HL-60 (cell line): ENCODE measurements around the gene ACAA1.
A peak's percentile ranks its signal among the peaks of the same experiment; 100 is the strongest.

ENCODE experiments used
- DNase-seq, 2 experiments: peaks; one replicate each; pipeline ENCODE4 v3.0.0-alpha.2; 2010 to 2020; ENCODE audit warnings: low read depth in 1 of 2, low spot score in 1 of 2
- H3K27ac ChIP-seq: fragments of 250-450 bp; sonication (Bioruptor Pico); replicated peaks from 2 replicates; pipeline ENCODE4 v1.5.1; 2020; ENCODE audit warnings: mild to moderate bottlenecking, moderate library complexity
- H3K27me3 ChIP-seq: fragments of 250-450 bp; sonication (Bioruptor Pico); 2 replicates; pipeline ENCODE4 v1.5.1; 2021; ENCODE audit warnings: mild to moderate bottlenecking, moderate library complexity; ENCODE audit not compliant: insufficient read depth, poor library complexity, severe bottlenecking
- H3K4me3 ChIP-seq: replicated peaks from 2 replicates; pipeline ENCODE4 v1.5.1; 2011; ENCODE audit warnings: mild to moderate bottlenecking, control low read depth, low read length; ENCODE audit not compliant: insufficient read depth
- CTCF ChIP-seq: IDR thresholded peaks from one replicate; pipeline ENCODE4 v1.5.1; 2011; ENCODE audit warnings: low read length, control low read depth, inconsistent platforms; ENCODE audit not compliant: insufficient read depth
- GABPA ChIP-seq: IDR thresholded peaks from 2 replicates; pipeline ENCODE4 v1.6.1; 2012; ENCODE audit warnings: low read depth
- POLR2AphosphoS5 ChIP-seq: IDR thresholded peaks from 2 replicates; pipeline ENCODE4 v1.6.1; 2012; ENCODE audit warnings: low read depth
- REST ChIP-seq: IDR thresholded peaks from 2 replicates; pipeline ENCODE4 v1.6.1; 2012; ENCODE audit warnings: low read depth; ENCODE audit not compliant: insufficient replicate concordance
- SPI1 ChIP-seq: IDR thresholded peaks from 2 replicates; pipeline ENCODE4 v1.6.1; 2012; ENCODE audit warnings: low read depth, mild to moderate bottlenecking, borderline replicate concordance

ACAA1 gene

GRCh38 chr3:38133209-38133556 is 3.7 kb downstream of the ACAA1 start:
- TF ChIP-seq REST, result no peak
- no peak for TF ChIP-seq CTCF
- no peak for DNase-seq
- H3K27ac ChIP-seq, result no peak overlapping the region
- no peak overlapping the region for H3K4me3 ChIP-seq
- no peaks in the 10 kb centered on the region for H3K27me3 ChIP-seq

- TF ChIP-seq GABPA, result no peak
- no peak for TF ChIP-seq POLR2AphosphoS5
- TF ChIP-seq SPI1, result no peak
- peak; percentile 32 for TF ChIP-seq CTCF
These were observed 5.1 kb downstream of the ACAA1 start for GRCh38 chr3:38131621-38132369.

GRCh38 chr3:38130631-38131065 is 6.3 kb downstream of the ACAA1 start:
- H3K4me3 ChIP-seq, result no peak overlapping the region
- no peak for DNase-seq
- TF ChIP-seq SPI1, result no peak
- TF ChIP-seq POLR2AphosphoS5, result no peak
- no peak for TF ChIP-seq REST
- TF ChIP-seq CTCF, result no peak
- no peak for TF ChIP-seq GABPA
- H3K27ac ChIP-seq, result no peak overlapping the region
- H3K27me3 ChIP-seq, result no peaks in the 10 kb centered on the region

More at GRCh38 chr3:38131621-38132369, 5.1 kb downstream of the ACAA1 start:
- DNase-seq, result peak in 1 of 2 experiments; percentile 47
- H3K4me3 ChIP-seq, result no peak overlapping the region
- H3K27me3 ChIP-seq, result no peaks in the 10 kb centered on the region
- H3K27ac ChIP-seq, result no peak overlapping the region

- TF ChIP-seq POLR2AphosphoS5 (no peak), CTCF (no peak), REST (no peak), GABPA (no peak), SPI1 (no peak)
- H3K27me3 ChIP-seq, result no peaks in the 10 kb centered on the region
- H3K27ac ChIP-seq, result no peak overlapping the region
- H3K4me3 ChIP-seq, result no peak overlapping the region
- no peak for DNase-seq
These were observed 7.9 kb downstream of the ACAA1 start for GRCh38 chr3:38129058-38129457.
